Activated naive CD8-positive, alpha-beta T cell treated with anti-CD3 and anti-CD28 coated beads, Interleukin-2, amount 50 U/mL, for 24 hours (primary cell): ENCODE measurements around the gene LRPAP1.
"Not testable (repeated sequence)": the region's sequence is repeated elsewhere in the genome, so short reads cannot be mapped to it uniquely, and the experiment has no call there.

Experiments used
- ATAC-seq: fragments of 150-1000 bp; cut with Tn5 transposase; one replicate; pipeline ENCODE4 v1.10.0; 2021
- DNase-seq: peaks from one replicate; pipeline ENCODE4 v3.0.0; 2021
- H3K27ac Mint-ChIP-seq: one replicate; pipeline ENCODE4 v1.8.0; 2021; ENCODE audit warnings: mild to moderate bottlenecking, mixed read lengths
- H3K27me3 Mint-ChIP-seq: one replicate; pipeline ENCODE4 v1.8.0; 2021; ENCODE audit warnings: mixed read lengths
- H3K36me3 Mint-ChIP-seq: one replicate; pipeline ENCODE4 v1.8.0; 2021; ENCODE audit warnings: low read depth, mixed read lengths
- H3K4me1 Mint-ChIP-seq: one replicate; pipeline ENCODE4 v1.8.0; 2021; ENCODE audit warnings: mixed read lengths
- H3K4me3 Mint-ChIP-seq: one replicate; pipeline ENCODE4 v1.8.0; 2021; ENCODE audit warnings: mild to moderate bottlenecking, moderate library complexity, mixed read lengths
- H3K9me3 Mint-ChIP-seq: one replicate; pipeline ENCODE4 v1.8.0; 2021; ENCODE audit warnings: mixed read lengths

LRPAP1 gene, protein sequence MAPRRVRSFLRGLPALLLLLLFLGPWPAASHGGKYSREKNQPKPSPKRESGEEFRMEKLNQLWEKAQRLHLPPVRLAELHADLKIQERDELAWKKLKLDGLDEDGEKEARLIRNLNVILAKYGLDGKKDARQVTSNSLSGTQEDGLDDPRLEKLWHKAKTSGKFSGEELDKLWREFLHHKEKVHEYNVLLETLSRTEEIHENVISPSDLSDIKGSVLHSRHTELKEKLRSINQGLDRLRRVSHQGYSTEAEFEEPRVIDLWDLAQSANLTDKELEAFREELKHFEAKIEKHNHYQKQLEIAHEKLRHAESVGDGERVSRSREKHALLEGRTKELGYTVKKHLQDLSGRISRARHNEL

DNA sequence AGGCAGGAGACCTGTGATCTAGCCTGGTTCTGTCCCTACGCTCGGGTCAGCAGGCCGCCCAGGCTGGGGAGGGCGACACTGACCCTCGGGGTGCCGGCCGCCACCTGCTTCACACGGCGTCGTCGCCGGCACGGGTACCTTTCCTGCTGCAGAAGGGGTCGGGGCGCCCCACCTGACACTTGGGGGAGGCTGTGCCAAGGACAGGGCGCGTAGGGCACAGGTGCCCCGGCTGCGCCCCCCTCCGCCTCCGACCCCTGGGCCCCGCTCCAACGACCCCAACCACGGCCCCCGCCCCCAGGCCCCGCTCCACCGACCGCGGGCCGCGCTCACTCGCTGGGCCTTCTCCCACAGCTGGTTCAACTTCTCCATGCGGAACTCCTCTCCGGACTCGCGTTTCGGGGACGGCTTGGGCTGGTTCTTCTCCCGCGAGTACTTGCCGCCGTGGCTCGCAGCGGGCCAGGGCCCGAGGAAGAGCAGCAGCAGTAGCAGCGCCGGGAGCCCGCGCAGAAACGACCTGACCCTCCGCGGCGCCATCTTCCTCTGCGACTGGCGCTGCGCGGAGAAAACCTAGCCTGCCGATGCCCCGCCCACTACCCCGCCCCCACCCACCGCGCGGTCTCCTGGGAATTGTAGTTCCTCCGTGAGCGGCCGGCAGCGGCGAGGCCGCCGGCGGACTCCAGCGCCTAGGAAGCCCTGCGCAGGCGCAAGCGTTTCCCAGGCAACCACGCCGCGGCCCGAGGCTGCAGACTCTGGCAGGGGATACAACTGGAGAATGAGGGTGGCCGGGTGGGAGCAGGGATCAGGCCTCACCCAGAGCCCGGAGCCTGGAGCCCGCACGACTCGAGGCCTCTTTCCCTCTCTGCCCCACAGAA, at the start of gene LRPAP1:
TSS of gene LRPAP1 (minus strand) at position 544 of the 872 bp plus-strand sequence. CDS start at position 534, 10 bp downstream.
- Mint-ChIP-seq H3K36me3 (no peaks in the 10 kb centered on the region), H3K4me3 (peak within 1 kb of the TSS; percentile 98), H3K4me1 (peaks cover 23% of the 10 kb centered on the region), H3K27me3 (peaks cover 3% of the 10 kb centered on the region), H3K27ac (peak within 1 kb of the TSS; percentile 95), H3K9me3 (no peaks in the 10 kb centered on the region)
- ATAC-seq = peak; percentile 95
- DNase-seq = peak; percentile 89

- not testable (repeated sequence) for H3K36me3 Mint-ChIP-seq, H3K27ac Mint-ChIP-seq, H3K4me1 Mint-ChIP-seq, H3K9me3 Mint-ChIP-seq, H3K4me3 Mint-ChIP-seq, ATAC-seq, DNase-seq
- H3K27me3 Mint-ChIP-seq = peaks cover 11% of the 10 kb centered on the region
These were observed 49.3 kb upstream of the LRPAP1 start for GRCh38 chr4:3581334-3582090.

GRCh38 chr4:3580859-3581258, 48.6 kb upstream of the LRPAP1 start:
- not testable (repeated sequence) for H3K9me3 Mint-ChIP-seq, ATAC-seq, DNase-seq, H3K27ac Mint-ChIP-seq, H3K4me3 Mint-ChIP-seq, H3K36me3 Mint-ChIP-seq, H3K4me1 Mint-ChIP-seq
- peaks cover 11% of the 10 kb centered on the region for H3K27me3 Mint-ChIP-seq

DNA sequence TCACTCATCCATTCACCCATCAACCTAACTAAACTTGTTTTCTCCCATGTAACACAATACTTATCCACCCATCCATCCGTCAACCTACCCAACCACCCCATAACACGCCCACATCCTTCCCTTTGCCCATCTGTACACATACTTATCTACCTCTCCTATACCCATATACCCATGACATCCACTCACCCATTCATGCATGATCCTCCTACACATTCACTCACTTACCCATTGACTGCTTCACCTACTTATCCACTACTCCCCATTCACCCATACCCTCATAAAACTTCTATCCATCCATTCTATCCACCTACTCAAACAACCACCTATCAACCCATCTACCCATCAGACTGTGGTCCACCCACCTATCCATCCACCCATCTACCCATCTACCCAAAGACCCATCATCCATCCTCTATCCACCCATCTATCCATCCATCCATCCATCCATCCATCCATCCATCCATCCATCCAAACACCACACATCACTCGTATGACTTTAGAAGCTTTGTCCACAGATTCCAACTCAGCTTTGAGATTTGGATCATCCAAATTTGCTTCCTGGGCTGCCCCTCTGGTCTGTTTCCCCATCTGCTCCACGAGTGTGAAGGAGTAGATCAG, 46.4 kb upstream of the LRPAP1 start:
- not testable (repeated sequence) for DNase-seq, H3K9me3 Mint-ChIP-seq

GRCh38 chr4:3578052-3578451, 45.8 kb upstream of the LRPAP1 start:
- DNase-seq = not testable (repeated sequence)

More for the DNA sequence above, 46.4 kb upstream of the LRPAP1 start:
- H3K36me3 Mint-ChIP-seq, H3K27ac Mint-ChIP-seq, ATAC-seq, H3K4me3 Mint-ChIP-seq, H3K27me3 Mint-ChIP-seq, H3K4me1 Mint-ChIP-seq: not testable (repeated sequence)

GRCh38 chr4:3577208-3577892, 45.1 kb upstream of the LRPAP1 start:
- H3K27me3 Mint-ChIP-seq, H3K4me1 Mint-ChIP-seq, H3K4me3 Mint-ChIP-seq, H3K9me3 Mint-ChIP-seq, H3K27ac Mint-ChIP-seq, DNase-seq, ATAC-seq, H3K36me3 Mint-ChIP-seq: not testable (repeated sequence)

More at GRCh38 chr4:3578052-3578451, 45.8 kb upstream of the LRPAP1 start:
- H3K4me1 Mint-ChIP-seq, ATAC-seq, H3K27ac Mint-ChIP-seq, H3K27me3 Mint-ChIP-seq, H3K36me3 Mint-ChIP-seq, H3K4me3 Mint-ChIP-seq, H3K9me3 Mint-ChIP-seq: not testable (repeated sequence)

GRCh38 chr4:3576533-3577207, 44.4 kb upstream of the LRPAP1 start:
- not testable (repeated sequence) for H3K9me3 Mint-ChIP-seq, H3K4me3 Mint-ChIP-seq, H3K27ac Mint-ChIP-seq, DNase-seq, H3K36me3 Mint-ChIP-seq, H3K27me3 Mint-ChIP-seq, H3K4me1 Mint-ChIP-seq, ATAC-seq

- peaks cover 11% of the 10 kb centered on the region for H3K27me3 Mint-ChIP-seq
- H3K9me3 Mint-ChIP-seq, ATAC-seq, H3K4me1 Mint-ChIP-seq, H3K4me3 Mint-ChIP-seq, H3K27ac Mint-ChIP-seq, H3K36me3 Mint-ChIP-seq, DNase-seq: not testable (repeated sequence)
These were observed 43.5 kb upstream of the LRPAP1 start for GRCh38 chr4:3575426-3576369.

GRCh38 chr4:3574865-3575264, 42.6 kb upstream of the LRPAP1 start:
- not testable (repeated sequence) for H3K4me3 Mint-ChIP-seq, H3K27me3 Mint-ChIP-seq, DNase-seq, H3K9me3 Mint-ChIP-seq, ATAC-seq, H3K27ac Mint-ChIP-seq, H3K36me3 Mint-ChIP-seq, H3K4me1 Mint-ChIP-seq

- not testable (repeated sequence) for H3K4me1 Mint-ChIP-seq, H3K36me3 Mint-ChIP-seq, DNase-seq, H3K27ac Mint-ChIP-seq, H3K9me3 Mint-ChIP-seq, H3K27me3 Mint-ChIP-seq, H3K4me3 Mint-ChIP-seq, ATAC-seq
These were observed 42.1 kb upstream of the LRPAP1 start for GRCh38 chr4:3574346-3574745.

DNA sequence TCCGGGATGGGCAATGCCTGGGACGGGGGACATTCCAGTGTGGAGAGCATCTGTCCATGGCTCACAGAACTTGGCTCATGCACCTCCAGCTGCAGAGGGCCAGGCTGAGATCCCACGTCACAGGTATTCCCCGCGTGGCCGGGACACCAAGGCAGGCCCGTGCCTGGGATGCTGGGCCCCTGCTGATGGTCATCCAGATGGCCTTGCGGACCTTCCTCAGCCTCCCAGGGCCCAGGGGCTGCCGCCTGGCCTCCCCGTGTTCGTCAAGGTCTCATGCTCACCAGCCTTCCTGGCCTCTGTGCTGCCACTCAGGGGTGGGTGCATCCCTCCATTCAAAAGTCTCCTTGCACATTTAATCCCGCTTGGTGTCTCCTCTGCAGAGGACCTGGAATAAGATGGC, 40.9 kb upstream of the LRPAP1 start:
- H3K4me1 Mint-ChIP-seq = no peaks in the 10 kb centered on the region
- H3K27ac Mint-ChIP-seq = no peak overlapping the region
- peaks cover 3% of the 10 kb centered on the region for H3K27me3 Mint-ChIP-seq
- H3K36me3 Mint-ChIP-seq = no peaks in the 10 kb centered on the region
- DNase-seq (no peak), ATAC-seq (no peak)
- H3K4me3 Mint-ChIP-seq = no peak overlapping the region
- no peaks in the 10 kb centered on the region for H3K9me3 Mint-ChIP-seq

GRCh38 chr4:3572363-3572762, 40.1 kb upstream of the LRPAP1 start:
- Mint-ChIP-seq H3K4me1 (no peaks in the 10 kb centered on the region), H3K36me3 (no peaks in the 10 kb centered on the region), H3K9me3 (no peaks in the 10 kb centered on the region), H3K27me3 (peaks cover 3% of the 10 kb centered on the region), H3K4me3 (no peak overlapping the region), H3K27ac (no peak overlapping the region)
- DNase-seq = no peak
- ATAC-seq = no peak
